Inferior parietal cortex (tissue), 1 donor: ENCODE results near the gene MMP24.

Source experiments
- DNase-seq: peaks from one replicate; pipeline ENCODE4 v3.0.0-alpha.2; 2016; ENCODE audit errors: extremely low spot score

The MMP24 gene

DNA sequence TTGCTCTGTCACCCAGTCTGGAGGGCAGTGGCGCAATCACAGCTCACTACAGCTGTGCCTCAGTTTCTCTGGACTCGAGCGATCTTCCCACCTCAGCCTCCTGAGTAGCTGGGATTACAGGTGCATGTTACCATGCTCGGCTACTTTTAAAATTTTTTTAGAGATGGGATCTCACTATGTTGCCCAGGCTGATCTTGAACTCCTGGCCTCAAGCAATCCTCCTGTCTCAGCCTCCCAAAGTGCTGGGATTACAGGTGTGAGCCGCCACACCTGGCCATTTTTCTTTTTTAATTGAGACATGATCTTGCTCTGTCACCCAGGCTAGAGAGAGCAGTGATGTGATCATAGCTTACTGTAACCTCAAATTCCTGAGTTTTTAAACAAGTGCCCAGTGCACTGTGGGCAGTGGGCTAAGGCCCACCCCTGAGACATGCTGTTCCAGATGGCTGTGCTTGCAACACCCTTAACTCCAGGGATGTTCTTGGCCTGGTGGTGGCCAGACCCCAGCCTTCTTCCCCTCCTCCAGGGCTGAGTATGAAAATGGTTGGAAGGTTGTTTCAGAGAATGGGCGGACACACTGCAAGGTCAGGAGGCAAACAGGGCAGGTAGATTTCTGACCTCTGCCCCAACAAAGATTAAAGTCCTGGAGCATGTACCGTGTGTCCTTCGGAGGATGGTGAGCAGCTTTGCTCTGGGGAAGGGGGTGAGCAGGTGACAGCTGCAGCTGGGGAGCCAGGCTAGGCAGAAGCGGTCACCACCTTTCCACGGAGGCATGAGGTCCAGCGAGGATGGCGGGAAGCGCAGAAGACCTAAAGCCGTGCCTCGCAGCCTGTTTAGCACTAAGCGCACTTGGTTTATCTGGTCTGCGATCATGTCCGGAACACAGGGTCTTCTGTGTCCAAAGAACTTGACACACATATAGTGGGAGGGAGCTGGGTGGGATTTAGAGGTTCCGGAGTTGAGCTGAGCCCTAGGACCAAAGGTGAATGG is 67.1 kb downstream of the MMP24 start:
- DNase-seq = no peak

- no peak for DNase-seq
Observed at GRCh38 chr20:35294293-35294685, 67.8 kb downstream of the MMP24 start.

GRCh38 chr20:35295058-35295457 is 68.6 kb downstream of the MMP24 start:
- no peak for DNase-seq

DNA sequence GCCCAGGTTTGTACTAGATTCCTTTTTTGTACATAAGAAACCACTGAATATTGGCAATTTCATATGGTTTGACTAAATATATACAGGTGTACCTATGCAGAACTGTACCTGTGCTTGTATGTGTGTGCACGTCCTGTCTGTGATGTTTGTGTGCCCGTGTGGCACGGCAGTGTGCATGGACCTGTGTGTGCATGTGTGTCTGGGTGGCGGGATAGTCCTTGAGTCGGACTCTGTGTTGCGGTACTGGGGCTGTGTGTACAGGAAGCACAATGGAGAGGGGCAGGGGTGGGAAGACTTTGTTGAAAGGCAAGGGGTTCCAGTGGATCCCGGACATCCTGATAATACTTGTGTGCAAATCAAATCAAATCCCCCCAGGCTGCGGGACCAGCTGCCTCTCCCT is 69.2 kb downstream of the MMP24 start:
- no peak for DNase-seq

GRCh38 chr20:35296101-35296554 is 69.6 kb downstream of the MMP24 start:
- DNase-seq = no peak

GRCh38 chr20:35297155-35297554 is 70.7 kb downstream of the MMP24 start:
- no peak for DNase-seq

- DNase-seq = no peak
Observed at GRCh38 chr20:35297740-35298139, 71.2 kb downstream of the MMP24 start.

DNA sequence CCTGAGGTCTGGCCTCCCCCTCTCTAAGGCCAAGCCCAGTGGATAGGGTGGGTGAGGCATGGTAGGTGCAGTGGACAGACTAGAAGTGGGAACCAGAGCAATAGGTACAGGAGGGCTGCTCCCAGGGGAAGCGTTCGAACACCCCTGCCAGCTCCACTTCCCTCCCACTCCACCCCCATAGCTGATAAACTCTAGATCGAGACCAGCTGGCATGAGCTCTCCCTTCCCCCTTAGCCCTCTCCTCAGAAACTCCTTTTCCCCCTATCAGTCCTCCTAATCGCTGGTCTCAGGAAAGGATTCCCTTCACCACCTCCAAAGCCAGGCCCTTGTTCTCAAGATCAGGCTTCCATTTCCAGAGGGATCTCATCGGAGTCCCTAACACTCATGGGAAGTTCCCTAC is 71.8 kb downstream of the MMP24 start:
- no peak for DNase-seq

GRCh38 chr20:35299780-35300179 is 73.3 kb downstream of the MMP24 start:
- DNase-seq = no peak

DNA sequence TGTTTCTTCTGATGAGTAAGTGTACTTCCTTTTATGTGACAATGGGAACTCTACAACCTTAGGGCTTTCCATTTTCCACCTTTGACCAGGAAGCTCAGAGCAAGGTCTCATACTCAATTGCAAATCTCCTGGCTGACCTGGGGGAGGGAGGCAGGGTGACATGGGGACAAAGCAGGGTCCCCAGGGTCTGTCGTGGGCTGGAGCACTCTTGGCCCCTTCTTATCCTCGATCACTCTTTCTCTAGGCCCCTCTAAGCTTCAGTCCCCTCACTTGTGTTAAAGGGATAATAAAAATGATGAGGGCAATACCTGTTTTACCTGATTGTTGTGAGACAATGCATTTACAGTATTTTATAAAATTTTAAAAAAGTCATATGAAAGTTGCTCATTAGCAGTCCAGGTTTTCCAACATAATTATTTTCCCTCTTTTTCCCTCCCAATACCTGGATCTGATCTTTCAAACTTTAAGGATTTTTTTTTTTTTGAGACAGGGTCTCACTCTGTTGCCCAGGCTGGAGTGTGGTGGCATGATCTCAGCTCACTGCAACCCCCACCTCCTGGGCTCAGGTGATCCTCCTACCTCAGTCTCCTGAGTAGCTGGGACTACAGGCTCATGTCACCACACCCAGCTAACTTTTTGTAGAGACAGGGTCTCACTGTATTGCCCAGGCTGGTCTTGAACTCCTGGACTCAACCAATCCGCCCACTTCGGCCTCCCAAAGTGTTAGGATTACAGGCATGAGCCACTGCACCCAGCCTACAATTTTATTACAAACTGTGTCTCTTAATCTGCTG is 74.2 kb downstream of the MMP24 start:
- no peak for DNase-seq

DNA sequence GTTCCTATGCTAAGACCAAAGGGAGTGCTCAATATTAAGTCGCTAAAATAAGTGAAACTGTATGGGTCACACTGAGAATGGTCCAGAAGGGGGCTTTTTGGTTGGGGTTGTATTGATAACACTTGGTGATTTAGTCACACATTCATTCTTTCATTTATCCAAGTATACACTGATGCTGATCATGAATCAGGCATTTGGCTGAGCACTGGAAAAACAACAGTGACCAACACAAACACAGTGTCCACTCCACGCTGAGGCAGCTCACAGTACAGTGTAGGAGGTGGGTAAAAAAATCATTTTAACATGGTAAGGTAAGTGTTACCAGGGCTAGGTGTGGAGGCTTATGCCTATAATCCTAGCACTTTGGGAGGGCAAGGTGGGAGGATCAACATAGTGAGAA is 74.9 kb downstream of the MMP24 start:
- DNase-seq = no peak

GRCh38 chr20:35302421-35303335 is 76.2 kb downstream of the MMP24 start:
- DNase-seq = no peak

GRCh38 chr20:35303382-35303734 is 76.9 kb downstream of the MMP24 start:
- DNase-seq = no peak

GRCh38 chr20:35303735-35304491 is 77.4 kb downstream of the MMP24 start:
- peak; percentile 89 for DNase-seq

DNA sequence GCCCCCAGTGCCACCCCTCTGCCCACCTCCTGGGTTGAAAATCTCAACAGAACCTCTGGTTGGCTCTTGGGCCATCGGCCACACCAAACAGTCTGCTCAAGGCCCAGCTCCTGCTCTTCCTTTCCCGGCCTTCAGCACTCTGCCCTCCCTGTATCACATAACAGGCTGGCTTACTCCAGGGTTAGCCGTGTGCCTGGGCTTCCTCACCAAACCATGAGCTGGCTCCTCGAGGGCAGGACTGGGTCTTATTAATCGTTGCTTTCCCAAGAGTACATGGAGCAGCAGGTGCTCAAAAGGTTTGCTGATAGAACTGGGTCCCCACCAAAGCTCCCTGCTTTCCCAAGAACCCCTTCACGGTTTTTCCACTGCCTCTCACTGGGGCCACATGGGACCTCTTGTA is 78.5 kb downstream of the MMP24 start:
- DNase-seq = no peak

- DNase-seq = no peak
Observed at GRCh38 chr20:35305682-35306556, 79.4 kb downstream of the MMP24 start.

GRCh38 chr20:35306931-35307517 is 80.5 kb downstream of the MMP24 start:
- peak; percentile 56 for DNase-seq

DNA sequence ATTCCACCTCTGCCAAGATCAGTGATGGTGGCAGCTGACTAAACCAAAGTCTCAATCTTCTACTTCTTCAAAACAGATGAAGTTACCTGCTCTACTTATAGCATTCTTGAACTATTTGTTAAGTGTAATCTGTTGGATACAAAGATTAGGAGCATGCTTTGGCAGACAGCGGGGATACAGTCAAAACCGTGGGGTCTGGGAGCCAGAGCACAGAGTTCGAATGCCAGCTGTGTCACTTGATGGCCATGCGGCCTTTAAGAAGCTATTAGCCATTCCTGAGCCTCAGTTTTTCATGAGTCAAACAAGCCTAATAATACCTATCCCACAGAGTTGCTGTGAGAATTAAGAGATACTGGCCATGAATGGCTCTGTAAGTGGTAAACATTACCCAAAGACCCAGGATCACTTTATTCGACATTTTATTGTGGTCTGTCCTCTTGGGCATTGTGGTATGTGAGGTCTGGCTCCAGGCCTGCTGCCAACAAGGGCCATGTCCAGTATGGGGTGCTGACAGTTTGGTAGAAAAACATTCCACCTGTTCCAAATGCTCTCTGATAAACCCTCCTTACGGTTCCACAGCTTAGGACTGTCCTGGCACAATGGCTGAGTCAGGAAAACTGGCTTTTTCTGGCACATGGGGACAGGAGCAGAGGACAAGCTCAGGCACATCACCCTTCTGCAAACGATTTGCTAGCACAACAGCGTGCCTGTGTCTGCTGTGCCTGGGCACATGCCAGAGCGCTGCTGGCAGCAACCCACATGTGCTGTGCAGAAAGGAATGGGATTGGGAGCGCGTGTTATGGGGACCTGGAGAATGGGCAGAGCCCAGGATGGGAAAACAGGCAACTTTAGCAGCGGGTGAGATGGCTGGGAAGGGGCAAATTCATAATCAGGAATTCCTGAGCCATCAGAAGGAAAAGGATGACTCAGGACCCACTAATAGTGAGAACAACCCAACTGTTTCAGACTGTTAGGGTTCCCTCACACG is 81.5 kb downstream of the MMP24 start:
- peak; percentile 48 for DNase-seq
